Hematopoietic multipotent progenitor cell treated with erythropoietin and hydrocortisone succinate and interleukin-3 and kit ligand, for 4 days (in vitro differentiated cells): ENCODE results near the gene GPATCH4.
"Not testable (repeated sequence)": the region's sequence is repeated elsewhere in the genome, so short reads cannot be mapped to it uniquely, and the experiment has no call there.

Source experiments
- DNase-seq: peaks from one replicate; pipeline ENCODE4 v3.0.0-alpha.2; 2015

The GPATCH4 gene

DNA sequence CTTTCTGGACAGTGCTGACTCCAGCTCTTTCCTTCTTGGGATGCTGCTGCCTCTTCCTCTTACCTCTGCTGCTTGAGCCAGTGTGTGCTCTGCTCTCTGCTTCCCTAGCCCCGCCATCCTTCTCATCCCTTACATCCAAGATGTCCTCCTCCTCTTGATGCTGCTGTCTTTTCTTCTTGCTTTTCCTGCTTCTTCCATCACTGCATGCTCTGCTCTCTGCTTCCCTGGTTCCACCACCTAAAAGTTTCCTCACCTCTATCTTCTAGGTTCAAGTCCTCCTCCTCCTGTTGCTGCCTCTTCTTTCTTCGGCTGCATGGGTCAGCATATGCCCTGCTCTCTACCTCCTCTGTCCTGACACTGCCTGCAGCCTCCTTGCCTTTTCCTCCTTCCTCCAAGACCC is 6.3 kb downstream of the GPATCH4 start:
- DNase-seq = no peak

DNA sequence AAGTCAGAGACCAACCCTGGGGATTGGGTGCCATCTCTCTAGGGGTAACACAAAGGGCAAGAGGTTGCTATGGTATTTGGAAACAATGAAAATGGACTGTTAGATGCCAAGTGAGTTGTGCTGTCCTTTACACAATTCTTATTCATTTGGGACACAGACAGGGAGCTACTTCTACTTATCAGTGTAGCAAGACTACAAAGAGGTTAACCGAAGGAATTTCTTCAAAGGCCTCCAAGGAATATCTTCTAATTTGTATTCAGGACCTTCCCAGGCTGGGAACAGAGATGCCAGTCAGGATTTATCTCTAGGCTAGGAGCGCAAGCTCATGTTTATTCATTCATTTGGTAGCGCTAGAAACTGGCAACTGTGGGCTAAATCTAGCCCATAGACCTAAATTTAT is 7.1 kb downstream of the GPATCH4 start:
- no peak for DNase-seq

DNA sequence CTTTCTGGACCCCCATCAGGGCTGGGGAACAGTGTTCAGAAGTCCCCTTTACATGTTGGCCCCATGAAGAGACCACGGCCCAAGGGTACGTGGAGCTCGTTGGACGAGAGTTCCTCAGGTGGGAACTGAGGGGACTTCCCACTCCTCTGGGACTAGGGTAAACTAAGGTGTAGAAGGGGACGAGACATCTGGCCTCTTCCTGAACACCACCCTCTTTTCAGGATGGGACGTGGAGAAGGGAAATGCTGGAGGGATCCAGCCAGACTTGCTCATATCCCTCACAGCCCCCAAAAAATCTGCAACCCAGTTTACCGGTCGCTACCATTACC is 7.7 kb downstream of the GPATCH4 start:
- DNase-seq = no peak

DNA sequence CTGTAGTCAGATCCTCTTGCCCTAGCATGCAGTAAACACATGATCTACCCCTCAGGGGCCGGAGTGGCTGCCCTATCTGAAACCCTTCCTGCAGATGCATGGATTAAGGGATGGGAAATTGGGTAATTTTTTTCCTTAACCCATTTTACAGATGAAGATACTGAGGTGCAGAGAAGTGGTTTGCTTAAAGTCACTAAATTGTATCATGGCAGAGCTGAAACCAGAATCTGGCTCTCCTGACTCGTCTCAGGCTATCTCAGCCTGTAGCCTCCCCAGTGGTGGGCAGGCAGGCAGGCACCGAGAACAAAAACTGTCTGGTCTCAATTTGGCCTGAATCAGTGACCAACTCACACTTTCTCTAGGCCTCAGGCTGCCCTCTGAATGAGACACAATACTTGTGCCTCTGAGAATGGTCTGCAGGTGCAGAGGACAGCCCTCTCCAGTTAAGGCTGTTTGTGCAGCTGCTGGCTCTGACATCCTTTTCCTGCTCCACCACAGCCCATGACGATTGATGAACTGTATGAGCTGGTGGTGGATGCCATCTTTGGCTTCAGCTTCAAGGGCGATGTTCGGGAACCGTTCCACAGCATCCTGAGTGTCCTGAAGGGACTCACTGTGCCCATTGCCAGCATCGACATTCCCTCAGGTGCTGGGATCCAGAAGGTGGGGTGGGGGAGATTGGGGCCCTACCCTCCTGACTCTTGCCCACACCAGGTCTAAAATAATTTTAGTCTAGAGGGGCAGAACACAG is 8.2 kb downstream of the GPATCH4 start:
- DNase-seq = peak; percentile 18

DNA sequence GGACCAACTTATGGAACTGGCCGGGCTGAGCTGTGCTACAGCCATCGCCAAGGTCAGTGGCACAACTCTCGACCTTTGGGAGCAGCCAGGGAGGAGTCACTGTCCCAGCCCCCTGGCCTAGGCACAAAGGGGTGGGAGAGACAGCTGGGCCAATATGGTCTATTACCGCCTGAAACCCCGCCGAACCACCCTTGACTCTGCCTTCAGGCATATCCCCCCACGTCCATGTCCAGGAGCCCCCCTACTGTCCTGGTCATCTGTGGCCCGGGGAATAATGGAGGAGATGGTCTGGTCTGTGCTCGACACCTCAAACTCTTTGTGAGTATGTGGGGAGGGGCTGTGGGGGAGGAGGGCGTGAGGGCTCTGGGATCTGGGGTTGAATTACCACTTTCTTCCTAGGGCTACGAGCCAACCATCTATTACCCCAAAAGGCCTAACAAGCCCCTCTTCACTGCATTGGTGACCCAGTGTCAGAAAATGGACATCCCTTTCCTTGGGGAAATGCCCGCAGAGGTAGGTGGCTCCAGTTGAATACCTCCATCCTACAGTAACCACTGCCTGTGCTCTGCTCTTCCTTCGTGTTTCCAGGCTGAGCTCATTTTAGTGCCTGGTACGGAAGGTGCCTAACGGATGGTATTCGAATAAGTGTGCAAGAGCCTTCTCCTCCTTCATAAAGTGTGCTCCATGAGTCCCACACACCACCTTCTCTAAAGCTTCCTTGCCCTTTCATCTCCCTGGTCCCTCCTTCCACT is 8.9 kb downstream of the GPATCH4 start:
- peak; percentile 16 for DNase-seq

DNA sequence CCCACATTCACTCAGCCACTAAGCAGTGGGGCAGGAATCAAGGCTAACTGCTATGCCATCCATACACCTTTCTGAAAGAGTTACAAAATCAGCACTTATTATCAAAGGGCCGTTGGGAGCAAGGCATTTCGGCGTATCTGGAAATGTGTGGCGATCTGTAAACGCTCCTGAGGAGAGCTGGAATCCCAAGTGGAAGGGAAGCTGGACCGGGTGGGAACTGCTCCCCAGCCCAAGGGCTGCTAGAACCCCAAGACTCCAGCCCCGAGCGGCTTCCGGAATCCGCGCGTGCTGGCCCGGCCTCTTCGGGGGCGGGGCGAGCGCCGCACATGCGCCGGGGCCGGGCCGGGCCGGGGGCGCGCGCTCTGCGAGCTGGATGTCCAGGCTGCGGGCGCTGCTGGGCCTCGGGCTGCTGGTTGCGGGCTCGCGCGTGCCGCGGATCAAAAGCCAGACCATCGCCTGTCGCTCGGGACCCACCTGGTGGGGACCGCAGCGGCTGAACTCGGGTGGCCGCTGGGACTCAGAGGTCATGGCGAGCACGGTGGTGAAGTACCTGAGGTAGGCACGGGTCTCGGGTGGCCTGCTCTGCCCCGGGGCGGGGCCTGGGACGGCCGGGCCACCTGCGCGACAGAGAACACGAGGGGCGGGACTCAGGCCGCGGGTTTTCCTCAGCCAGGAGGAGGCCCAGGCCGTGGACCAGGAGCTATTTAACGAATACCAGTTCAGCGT is 9.7 kb downstream of the GPATCH4 start, which contains the start of gene NAXE:
Gene NAXE, plus strand, starts transcription at position 345 of the 726 bp plus-strand sequence. Its CDS starts 29 bp downstream, at position 374.
- DNase-seq = peak; percentile 87

DNA sequence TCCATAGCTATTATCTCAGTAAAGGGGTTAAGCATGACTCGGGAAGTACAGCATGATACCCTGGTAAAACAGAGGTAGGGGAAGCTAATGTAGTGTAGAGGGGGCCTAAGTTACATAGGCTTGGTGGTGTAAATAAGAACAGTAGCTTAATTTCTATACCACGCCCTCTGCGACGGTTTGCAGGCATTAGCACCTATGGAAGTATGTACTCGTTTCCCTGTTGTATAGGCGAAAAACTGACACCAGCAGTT is 10.2 kb downstream of the GPATCH4 start:
- DNase-seq = peak; percentile 49

DNA sequence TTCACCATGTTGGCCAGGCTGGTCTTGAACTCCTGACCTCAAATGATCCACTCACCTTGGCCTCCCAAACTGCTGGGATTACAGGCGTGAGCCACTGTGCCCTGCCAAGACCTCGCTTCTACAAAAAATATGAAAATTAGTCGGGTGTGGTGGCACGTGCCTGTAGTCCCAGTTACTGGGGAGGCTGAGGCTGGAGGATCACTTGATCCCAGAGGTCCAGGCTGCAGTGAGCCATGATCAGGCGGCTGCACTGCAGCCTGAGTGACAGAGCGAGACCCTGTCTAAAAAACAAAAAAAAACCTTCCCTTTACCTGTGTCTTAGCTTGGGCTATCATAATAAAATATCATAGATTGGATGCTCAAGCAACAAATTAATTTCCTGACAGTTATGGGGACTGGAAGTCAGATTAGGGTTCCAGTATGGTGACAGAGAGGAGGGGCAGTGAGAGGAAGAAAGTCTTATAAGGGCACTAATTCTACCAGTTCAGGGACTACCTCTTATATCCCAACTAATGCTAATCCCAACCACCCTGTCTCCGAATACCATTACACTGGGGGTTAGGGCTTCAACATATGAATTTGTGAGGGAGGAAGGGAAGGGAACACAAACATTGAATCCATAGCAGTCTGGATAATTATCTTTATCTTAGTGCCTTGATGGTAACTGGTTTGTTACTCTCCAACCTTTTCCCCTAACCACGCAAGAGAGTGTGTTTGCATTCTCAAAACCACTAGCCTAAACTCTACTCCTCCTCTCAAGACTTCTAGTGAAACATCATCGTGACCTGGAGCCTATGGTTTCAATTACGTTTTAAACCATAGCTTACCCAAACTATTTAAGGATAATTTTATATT is 10.7 kb downstream of the GPATCH4 start:
- DNase-seq = no peak

DNA sequence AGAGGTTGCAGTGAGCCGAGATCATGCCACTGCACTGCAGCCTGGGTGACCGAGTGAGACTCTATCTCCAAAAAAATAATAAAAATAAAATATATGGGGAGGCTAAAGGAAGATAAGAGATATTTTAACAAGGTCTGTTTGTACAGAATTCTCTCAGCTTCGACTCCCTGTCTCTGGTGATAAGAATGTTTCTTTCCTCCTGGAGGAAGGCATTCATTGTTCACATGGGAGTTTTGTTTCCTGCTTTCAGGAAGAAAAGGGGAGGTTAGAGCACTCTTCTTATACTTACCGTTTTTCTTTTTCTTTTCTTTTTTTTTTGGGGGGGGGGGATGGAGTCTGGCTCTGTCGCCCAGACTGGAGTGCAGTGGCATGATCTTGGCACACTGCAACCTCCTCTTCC is 11.7 kb downstream of the GPATCH4 start:
- DNase-seq = no peak

DNA sequence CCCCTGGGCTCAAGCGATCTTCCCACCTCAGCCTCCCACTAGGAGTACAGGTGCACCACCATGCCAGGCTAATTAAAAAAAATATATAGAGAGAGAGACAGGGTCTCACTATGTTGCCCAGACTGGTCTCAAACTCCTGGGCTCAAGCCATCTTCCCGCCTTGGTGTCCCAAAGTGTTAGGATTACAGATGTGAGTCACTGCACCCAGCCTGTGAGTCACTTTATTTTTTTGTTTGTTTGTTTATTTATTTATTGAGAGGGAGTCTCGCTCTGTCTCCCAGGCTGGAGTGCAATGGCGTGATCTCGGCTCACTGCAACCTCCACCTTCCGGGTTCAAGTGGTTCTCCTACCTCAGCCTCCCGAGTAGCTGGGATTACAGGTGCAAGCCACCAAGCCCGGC is 13.4 kb downstream of the GPATCH4 start:
- DNase-seq = not testable (repeated sequence)

DNA sequence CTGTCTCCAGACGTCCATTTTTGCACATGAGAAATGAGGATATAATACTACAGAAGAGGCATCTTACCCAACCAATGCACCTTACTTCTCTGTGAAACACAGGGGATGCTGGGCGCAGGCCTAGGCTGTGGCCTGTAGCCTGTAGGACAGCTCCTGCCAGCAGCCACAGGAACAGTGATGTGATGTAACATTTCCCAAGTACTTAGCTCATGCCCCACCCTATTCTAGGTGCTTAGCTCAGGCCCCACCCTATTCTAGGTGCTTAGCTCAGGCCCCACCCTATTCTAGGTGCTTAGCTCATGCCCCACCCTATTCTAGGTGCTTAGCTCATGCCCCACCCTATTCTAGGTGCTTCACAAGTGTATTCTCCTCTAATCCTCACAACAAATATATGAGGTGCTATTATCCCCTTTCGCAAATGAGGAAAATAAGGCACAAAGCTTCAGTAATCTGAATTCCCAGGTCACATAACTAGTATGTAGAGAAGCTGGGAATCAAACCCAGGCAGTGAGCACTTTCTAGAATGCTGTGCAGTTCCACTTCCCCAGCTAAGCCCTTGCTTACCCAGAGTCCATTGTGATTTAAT is 14.3 kb downstream of the GPATCH4 start:
- DNase-seq = no peak

DNA sequence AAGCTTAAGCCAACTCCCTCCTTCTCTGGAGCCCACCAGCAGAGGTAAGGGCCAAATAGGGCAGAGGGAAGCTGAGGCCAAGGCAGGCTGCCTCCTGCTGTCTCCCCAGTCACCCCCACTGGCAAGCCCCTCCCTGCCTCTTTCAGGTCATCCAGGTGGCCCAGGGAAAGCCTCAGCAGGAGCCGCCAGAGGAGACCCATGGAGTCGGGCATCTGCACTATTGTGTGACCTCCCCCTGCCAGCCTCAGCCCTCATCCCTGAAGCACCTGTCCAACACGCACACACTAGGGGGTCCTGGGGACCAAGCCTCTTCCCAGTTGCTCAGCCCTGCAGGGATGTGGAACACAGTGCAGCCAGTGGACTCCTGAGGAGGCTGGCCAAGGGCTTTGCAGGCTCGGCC is 15.0 kb downstream of the GPATCH4 start:
- DNase-seq = no peak

DNA sequence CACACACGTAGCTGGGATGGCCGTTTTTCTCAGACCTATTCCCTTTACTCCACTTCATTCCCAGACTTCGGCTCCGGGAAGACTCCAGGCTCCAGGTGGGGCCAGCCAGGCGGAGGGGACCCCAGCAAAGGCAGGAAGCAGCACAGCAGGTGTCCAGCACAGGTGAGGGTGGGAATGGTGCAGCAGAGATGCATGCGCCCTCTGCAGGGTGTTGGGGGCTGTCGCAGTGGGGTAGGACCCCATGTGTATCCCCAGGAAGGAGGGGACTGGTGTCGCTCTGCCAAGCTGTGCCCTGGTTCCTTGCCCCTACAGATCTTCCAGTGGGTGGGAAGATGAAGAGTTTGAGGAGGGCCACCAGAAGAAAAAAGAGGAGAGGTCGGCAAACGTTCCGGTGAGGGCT is 16.5 kb downstream of the GPATCH4 start:
- peak; percentile 31 for DNase-seq

DNA sequence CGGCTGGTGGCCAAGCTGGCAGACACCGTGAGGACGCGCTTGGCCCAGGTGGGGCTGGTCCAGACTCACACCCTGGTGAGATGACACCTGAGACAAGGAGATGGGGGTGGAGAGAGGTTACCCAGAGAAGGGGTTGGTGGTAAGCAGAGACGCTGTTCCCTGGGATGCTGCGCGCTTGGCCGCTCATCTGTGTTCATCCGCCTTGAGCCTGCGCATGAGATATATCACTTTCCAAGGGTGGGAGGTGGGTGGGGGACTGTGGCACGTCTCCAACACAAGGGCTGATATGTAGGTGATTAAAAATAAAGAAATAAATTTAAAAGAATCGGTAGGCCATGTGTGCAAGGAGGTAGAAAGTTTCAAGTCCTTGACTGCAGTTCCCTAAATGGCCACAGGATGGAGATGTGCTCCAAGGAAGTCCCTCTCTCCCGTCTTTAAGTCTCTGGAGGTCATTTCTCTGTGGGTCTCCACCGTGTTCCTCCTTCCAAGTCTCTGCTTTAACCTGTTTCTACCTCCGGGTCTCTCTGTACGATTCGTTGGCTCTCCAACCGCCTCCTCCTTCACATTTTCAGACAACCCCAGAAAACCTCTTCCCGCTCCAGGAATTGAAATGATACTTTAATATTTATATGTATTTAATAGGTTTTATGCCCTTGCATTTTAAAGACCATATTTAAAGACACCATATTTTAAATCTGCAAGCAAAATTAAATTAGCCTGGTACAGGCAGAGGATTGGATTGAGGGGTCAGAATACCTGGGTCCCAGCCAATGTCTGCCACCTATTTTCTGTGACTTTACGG is 17.3 kb downstream of the GPATCH4 start:
- peak; percentile 94 for DNase-seq

DNA sequence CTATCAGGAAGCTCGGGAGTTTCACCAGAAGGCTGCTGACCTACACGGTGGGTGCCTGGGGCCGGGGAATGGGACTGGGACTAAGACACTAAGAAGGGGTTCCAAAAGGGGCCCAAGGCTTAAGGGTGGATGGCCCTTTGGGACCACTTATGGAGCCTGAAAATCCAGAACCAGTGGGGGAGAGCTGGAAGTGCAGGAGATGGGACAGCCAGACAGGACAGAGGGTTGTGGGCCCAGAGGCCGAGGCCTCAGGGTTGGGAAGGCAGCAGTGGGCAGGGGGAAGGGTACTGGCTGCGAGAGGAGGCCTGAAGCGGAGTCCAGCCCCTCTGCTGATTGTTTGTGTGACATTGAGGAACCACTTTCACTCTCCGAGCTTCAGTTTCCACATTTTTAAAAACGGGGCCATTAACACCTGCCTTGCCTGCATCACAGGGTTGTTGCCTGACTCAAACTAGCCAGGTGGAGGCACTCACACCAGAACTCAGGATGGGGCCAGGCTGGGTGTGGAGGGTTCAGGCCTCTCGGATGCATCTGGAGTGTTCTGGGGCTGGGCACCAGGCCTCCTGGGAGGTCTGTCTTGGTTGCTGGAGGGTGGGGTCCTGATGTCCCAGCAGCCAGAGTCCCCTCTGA is 18.8 kb downstream of the GPATCH4 start:
- DNase-seq = peak; percentile 27

DNA sequence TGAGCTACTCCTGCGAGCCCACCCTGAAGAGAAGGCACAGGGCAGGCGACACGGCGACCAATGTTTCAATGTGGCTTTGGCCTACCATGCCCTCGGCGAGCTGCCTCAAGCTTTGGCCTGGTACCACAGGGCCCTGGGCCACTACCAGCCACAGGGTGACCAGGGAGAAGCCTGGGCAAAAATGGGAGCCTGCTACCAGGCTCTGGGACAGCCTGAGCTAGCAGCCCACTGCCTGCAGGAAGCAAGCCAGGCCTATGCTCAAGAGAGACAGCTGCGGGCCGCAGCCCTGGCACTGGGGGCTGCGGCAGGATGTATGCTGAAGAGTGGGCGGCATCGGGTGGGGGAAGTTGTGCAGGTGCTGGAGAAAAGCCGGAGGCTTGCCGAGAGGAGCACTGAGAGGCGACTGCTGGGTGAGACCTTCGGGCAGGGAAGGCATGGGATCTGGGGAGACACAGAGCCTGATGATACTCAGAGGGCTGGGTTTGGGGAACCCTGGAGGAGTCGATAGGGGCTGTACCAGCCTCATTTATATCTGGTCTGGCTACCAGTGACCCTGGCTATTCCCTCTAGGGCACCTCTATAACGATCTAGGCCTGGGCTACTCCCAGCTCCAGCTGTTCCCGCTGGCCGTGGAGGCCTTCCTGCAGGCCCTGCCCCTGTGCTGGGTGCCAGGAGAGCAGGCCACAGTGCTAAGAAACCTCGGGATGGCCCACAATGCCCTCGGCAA is 19.5 kb downstream of the GPATCH4 start:
- DNase-seq = peak; percentile 57

DNA sequence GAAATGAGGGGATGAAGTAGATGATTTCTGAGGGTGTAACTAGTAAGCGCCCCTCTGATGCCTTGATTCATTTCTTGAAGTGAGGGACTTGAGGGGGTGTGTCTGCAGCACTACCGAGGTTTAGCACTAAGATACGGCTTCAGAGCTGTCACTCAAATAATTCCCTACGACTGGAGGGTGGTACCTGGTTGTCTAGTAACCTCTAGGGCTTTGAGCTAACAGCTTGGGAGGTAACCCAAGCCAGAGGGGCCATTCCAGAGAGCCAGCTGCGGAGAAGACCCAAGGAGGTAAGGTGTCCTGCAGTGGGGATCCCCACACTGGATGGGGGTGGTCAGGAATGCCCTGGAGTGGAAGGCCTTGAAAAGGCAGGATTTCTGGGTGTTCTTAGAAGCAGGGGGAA is 21.8 kb downstream of the GPATCH4 start, which contains the start of gene TTC24:
Gene TTC24, plus strand, starts transcription at position 252 of the 400 bp plus-strand sequence. CDS start 1,642 bp downstream, outside the sequence.
- no peak for DNase-seq

DNA sequence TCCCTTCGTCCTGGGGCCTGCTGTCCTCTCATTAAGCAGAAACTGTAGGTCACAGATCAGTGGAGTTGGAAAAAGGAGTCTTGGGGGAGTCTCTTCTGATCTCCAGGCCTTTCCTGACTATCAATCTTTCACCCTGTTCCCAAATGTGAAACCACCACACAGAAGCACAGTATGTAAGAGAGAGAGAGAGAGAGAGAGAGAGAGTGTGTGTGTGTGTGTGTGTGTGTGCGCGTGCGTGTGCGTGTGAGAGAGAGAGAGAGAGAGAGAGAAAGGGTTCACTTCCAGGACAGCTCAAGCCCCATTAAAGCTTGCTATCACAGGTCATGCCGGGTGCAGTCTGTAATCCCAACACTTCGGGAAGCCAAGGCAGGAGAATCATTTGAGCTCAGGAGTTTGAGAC is 23.2 kb downstream of the GPATCH4 start:
- no peak for DNase-seq

DNA sequence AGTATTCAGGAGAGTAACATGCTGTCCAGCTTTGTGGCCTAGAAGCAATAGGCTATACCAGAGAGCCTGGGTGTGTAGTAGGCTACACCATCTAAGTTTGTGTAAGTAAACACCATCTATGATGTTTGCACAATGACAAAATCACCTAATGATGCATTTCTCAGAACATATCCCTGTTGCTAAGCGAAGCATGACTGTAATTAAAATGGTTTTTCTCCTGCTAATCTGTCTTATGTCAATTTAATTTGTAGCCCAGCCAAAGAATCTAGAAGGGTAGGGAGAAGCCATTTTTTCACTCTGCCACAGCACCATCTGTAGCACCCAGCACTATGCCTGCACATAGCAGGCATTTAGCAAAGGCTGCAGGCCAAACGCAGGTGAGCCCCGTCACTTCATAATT is 23.7 kb downstream of the GPATCH4 start:
- no peak for DNase-seq

DNA sequence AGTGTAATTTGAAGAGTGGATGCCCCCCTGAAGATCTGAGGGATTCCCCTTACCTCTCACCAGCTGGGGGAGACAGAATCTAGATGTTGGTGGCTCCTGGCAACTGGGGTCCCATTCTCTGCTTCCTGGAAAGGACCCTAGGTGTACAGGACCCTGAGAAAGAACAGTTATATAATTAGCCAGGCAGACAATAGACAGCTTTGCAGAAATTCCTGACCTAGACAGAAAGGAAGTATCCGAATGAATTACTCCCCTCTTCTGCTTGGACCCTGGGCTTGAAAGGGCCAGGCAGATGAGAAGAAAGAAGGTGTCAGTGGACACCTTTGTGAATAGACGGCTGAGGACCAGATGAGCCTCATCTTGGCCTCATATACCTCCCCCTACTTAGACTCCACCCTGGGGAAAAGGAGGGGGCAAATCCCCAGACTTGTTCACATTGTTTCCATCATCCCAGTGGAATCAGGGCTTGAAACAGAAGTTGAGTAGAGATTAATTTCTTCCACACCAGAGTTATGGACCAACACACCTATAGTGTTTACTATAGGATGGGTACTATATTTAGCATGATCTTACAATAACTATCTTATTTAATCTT is 27.1 kb downstream of the GPATCH4 start:
- DNase-seq = no peak
